SK-N-SH treated with all-trans-retinoic acid at 6 μM for 48 hours (cell line): Measurements from ENCODE around the gene NACAD.

Experiments
- ARNTL ChIP-seq: fragments of 450-650 bp; formaldehyde crosslinking; IDR thresholded peaks from 2 replicates; pipeline ENCODE4 v1.5.0; 2020; ENCODE audit warnings: low read depth, mild to moderate bottlenecking, moderate library complexity, borderline replicate concordance
- ESRRG ChIP-seq: fragments of 250-450 bp; sonication (Bioruptor Pico); IDR thresholded peaks from 2 replicates; pipeline ENCODE4 v1.6.1; 2021; ENCODE audit warnings: mild to moderate bottlenecking
- PATZ1 ChIP-seq: fragments of 250-450 bp; sonication (Bioruptor Pico); IDR thresholded peaks from 2 replicates; pipeline ENCODE4 v1.8.0; 2020; ENCODE audit warnings: mild to moderate bottlenecking, moderate library complexity, borderline replicate concordance

DNA sequence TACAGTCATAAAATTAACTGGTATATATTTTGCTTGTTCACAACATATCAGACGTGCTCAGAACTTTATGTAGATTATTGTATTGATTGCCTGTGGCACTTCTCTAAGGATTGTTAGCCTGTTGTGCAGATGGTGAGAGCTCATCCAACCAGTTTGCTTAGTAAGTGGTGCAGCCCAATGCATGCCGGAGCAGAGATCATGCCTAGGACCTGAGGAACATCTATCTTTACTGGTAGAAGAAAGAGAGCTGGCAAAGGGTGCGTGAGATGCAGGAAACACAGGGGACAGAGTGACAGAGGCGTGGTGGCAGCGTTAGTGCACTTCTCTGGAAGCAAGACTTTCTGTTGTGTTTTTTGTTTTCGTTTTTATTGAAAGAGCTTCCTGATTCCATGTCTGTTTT is 52.9 kb downstream of the NACAD start:
- TF ChIP-seq PATZ1 (CRISPR knock-in tag), result no peak
- TF ChIP-seq ARNTL, result no peak
- TF ChIP-seq ESRRG (CRISPR knock-in tag), result no peak
